GM19438 (cell line): Measurements from ENCODE around the gene PCLAF.
"Not testable (repeated sequence)": the region's sequence is repeated elsewhere in the genome, so short reads cannot be mapped to it uniquely, and the experiment has no call there.

Experiments used
- ATAC-seq: cut with Tn5 transposase; IDR thresholded peaks from one replicate; pipeline ENCODE4 v1.9.1; 2021; ENCODE audit warnings: low read depth; ENCODE audit not compliant: unreplicated experiment

PCLAF gene, protein sequence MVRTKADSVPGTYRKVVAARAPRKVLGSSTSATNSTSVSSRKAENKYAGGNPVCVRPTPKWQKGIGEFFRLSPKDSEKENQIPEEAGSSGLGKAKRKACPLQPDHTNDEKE

DNA sequence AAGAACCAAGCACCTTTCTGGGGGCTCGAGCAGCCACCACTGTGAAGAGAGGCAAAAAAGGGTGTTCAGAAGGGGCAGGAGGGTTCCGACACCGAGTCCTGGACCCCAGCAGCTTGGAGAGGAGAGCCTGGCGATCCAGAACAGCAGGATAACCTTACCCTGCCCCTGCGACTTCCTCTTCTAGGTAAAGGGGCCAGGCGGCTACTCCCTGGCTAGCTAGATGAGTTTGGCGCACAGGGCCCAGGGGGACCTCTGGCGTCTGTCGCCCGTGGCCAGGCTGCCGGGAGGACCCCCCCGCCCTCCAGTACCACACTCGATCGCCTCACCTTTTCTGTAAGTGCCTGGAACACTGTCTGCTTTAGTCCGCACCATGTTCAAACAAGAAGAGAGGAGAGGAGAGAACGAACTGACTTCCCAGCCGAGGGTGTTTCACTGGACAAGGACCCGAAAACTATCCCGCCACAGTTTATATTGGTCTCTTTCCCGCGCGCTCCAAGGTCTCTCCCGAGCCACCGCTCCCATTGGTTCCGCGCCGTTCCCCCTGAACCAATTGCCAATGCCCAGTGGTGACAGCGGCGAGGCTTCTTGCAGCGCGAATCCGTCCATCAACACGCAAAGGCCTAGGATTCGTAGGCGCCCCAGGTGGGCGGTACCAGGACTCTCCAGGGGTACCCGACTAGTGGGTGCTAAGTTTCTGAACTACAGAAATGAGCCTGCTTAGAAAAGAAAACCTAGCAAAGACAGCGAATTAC is at the start of gene PCLAF:
Gene PCLAF (minus strand): TSS at position 442 of the 752 bp plus-strand sequence. CDS start 70 bp downstream, at position 372.
- ATAC-seq = peak; percentile 95

DNA sequence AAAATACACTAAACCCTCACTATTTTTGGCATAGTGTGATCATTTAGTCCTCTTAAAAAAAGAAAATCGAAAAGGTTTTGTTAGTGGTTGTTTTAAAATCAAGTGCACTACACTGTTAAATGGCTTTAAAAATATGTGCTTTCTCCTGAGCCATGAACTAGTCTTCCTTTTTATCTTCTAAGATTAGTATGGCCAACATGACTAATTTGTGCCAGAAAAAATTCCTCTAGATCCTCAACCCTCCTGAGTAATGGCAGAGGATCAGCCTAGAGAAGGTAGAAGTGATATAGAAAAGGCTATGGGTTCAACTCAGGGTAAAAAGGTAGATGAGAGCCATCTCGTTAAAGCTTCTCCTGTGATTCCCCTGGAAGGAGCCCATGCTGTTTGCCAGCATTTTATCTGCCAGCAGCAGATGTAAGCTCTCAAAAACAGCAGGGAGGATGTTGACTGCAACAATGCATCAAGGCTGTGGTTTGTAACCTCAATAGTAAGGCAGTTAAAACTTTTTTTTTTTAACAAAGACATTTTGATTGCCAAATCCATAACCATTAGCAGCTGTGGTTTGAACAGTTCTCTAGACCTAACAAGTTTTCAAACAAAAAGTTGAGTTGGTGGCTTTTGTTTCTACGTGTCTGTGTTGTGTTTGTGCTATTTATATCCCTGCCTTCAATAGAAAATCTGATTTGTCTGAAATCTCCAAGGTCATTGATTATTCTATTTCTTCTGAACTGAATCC is 48.9 kb upstream of the PCLAF start:
- ATAC-seq = no peak

DNA sequence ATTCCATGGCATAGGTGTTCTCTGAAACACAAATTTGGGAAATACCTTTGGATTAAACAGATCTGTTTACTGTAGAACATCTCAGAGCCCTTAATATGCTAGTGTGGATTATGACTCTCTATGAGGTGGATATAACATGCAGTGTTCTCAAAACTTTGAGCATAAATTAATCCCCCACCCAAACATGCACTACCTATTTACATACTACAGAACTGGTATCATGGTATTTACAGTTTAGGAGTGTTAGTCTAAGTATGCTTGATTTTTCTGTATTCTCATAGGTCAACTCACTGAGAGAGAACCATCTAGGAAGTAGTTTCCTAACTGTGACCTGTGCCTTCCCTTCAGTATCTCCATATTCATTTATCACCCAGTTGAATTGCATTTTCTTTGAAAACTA is 48.2 kb upstream of the PCLAF start:
- ATAC-seq = no peak

DNA sequence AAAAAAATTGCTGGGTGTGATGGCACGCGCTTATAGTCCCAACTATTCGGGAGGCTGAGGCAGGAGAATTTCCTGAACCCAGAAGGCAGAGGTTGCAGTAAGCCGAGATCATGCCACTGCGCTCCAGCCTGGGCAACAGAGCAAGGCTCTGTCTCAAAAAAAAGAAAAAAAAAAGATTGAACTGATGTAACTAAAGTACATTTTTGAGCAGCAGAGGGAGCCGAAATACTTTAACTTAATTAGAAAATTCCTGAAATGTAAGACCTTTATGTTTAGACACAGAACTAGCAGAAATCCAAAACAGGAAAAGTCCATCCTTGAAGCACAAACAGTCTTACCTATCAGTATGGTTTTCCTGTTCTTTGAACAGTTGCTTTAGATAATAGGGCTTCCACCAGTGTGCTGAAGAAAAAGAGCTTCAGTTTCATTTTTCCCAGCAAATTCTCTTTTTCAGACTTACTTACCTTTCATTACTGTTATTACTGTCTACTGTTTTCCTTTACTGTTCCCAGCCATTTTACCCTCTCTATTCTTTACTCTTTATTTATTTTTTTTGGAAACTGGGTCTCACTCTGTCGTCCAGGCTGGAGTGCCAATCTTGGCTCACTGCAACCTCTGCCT is 45.7 kb upstream of the PCLAF start:
- no peak for ATAC-seq

DNA sequence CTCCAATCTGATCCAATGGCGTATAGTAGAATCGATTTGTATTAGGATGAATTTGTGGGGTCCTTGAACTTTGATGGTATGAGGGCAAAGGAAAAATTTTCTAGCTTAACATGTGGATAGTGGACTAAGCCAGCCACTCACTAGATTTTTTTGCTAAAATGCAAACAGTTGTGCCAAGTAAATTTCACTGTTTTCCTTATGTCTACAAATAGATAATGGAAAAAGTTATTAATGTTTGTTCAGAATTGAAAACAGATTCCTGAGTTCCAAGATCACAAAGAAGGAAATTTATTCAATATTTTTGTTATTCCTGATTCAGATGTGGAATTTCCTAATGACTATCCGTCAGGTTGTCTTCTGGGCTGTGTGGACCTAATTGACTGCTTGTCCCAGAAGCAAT is 44.0 kb upstream of the PCLAF start:
- ATAC-seq = no peak

DNA sequence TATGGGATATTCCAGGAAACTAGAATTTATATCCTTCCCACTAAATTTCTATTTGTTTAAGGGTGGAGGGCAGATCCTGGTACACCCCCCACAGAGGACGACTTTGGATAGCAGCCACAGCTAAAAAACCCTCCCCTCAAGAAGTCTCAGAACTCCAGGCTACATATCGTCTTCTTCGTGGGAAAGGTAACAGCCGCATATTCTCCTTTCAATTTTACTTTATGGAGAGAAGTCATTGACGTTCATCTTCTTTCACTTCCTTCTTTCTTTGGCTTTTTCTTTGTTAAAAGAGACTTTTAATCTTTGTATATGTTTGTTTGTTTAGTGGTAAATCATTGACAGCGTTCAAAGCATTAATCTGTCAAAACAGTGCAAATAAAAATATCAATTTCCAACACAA is 42.7 kb upstream of the PCLAF start:
- no peak for ATAC-seq

DNA sequence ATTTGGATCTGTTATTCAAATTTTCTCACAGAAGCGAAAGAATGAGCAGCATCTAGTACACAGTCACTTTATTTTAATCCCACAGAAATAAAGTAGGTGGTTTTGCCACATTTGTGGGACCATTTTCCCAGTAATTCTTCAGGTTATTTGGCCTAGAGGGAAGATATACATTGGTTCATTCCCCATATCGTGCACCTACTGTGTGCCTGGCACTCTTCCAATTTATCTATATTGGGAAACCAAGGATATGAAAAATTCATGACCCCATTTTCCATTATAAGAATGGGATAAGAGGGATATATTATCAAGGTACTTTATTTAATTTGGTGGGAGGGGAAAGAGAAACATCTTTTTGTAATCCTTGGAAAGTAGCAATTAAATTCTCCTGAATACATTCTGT is 41.5 kb upstream of the PCLAF start:
- no peak for ATAC-seq

DNA sequence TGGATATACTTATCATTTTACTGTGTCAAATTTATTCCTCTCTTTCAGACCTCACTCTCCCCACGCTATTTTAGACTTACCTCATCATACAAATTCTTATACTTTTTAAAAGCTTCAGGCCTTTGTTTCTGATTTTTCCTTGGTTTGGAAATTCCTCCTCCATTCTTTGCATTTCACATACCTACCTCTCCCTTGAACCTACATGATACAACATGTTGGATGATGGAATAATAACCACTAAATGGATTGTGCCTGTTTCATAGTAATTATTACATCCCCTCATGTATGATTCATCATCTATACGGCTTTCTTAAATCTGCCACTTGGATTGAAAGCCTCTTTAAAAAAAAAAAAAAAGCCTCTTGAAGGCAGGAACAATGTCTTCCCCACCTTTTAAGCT is 31.0 kb upstream of the PCLAF start:
- no peak for ATAC-seq

DNA sequence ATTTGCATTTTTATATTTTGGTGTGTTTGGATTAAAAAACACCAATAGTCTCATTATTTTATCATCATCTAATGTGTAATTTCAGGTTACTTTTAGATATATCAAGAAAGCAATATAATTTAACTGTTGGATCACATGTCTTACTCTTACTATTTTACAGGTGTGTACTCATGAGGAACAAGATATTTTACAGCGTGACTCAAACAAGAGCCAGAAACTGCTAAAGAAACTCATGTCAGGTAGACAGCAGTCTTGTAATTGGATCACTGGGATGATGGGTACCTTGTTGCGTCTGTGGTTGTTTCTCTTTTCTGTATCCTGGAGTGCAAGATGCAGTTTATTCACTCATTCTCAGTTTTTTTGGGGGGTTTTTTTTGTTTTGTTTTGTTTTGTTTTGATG is 19.3 kb upstream of the PCLAF start:
- ATAC-seq = no peak

DNA sequence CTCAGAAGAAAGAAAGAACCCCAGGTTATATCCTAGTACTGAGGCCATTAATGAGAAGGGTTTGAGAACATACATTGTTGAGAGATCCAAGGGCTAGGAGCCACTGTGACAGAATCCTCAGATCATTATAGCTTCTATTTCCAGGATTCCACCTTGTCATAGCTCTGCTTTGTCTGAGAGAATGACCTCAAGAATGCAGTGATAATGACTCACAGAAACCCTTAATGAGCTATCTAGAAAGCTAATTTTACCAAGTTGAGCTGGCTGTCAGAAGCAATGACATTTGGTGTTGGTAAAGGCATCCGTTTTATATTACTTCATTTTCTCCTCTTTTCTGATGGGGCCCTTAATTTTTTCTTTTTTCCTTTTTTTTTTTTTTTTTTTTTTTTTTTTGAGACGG is 17.3 kb upstream of the PCLAF start:
- no peak for ATAC-seq

DNA sequence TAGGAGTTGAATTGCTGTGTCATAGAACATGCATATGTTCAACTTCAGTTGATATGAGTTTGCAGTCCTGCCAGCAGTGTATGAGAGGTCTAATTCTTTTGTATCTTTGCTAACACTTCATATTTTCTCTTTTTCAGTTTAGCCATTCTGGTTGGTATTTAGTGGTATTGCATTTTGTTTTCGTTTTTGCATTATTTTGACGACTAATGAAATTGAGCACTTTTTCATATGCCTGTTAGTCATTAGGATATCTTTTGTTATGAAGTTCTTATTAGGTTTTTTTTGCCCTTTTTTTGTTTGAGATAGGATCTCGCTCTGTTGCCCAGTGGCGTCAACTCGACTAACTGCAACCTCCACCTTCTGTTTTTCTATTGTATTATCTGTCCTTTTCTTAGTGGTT is 15.5 kb upstream of the PCLAF start:
- ATAC-seq = no peak

DNA sequence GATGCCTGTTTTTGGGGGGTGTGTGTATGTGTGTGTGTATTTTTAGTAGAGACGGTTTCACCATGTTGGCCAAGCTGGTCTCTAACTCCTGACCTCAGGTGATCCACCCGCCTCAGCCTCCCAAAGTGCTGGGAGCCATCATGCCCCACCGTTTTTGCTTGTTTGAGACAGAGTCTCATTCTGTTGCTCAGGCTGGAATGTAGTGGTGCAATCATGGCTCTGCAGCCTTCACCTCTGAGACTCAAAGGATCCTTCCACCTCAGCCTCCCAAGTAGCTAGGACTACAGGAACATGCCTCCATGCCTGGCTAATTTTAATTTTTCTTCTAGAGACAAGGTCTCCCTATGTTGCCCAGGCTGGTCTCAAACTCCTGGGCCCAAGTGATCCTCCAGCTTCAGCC is 11.2 kb upstream of the PCLAF start:
- not testable (repeated sequence) for ATAC-seq

DNA sequence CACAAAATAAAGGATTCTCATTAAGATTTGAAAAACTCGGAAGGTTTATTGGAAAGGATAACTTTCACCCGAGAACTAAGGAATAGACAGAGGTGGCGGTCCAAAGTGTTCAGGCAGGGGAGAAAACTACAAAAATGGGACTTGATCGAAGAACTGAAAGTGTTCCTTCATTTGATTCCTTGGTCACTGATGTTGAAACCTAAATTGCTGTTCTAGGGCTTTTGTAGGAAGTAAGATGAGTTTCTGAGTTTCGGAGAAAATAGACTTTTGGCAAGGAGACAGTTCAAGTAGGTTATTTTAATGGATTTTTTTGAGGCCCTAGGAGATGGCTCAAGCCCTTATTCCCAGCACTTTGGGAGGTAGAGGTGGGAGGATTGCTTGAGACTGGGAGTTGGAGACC is 7.8 kb upstream of the PCLAF start:
- no peak for ATAC-seq

DNA sequence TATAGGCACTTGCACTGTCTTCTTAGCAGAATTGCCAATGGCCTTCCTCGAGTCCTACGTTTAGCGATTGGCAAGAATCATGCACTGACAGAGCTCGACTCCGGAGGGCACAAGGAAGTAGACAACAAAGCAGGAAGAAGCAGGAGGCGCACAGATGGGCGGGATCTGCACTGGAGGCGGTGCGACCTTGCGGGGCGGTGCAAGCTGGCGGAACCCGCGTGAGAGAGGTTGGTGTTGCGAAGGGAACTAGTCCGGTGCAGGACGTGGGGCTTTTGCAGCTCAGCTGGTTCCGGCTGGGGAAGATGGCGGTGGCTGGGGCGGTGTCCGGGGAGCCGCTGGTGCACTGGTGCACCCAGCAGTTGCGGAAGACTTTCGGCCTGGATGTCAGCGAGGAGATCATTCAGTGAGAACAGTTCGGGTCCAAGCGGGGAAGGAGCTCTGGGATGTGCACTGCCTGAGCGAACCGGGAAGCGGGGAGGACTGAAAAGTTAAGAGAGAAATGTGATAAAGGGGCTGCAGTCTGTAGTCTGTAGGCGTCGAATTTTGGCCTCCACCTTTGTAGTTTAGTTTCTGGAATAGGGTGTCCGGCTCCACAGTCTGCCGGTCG is 6.4 kb upstream of the PCLAF start, which contains the start of gene TRIP4:
Gene TRIP4 (plus strand): TSS at position 275 of the 607 bp plus-strand sequence. CDS start 28 bp downstream, at position 303.
- peak; percentile 96 for ATAC-seq

DNA sequence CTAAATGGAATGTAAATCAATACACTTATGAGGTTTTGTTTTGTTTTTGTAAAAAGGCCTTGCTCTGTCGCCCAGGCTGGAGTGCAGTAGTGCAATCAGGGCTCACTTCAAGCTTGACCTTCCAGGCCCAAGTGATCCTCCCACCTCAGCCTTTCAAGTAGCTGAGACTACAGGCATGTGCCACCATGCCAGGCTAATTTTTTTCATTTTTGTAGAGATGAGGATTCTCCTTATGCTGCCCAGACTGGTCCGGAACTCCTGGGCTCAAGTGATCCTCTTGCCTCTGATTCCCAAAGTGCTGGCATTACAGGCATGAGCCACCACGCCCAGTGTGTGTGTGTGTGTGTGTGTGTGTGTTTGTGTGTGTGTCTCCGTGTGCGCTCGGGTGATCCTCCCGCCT is 5.0 kb upstream of the PCLAF start:
- ATAC-seq = no peak

DNA sequence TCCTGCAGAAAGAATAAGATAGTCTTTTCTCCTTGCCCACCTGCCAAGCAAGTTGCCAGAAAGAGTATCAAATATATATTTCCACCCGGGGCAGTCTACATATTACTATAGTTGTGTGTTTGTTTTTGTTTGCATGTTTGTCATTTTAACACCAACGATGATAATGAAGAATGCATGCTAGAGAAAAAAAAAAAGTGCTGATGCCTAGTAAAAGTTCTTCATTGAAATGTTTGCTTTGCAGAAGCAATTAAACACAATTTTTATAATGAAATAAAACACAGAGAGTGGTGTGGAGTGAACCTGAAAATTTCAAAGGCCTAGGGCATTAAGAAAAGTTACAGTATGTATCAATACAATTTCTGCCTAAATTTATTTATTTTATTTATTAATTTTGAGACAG is 2.5 kb upstream of the PCLAF start:
- ATAC-seq = no peak

DNA sequence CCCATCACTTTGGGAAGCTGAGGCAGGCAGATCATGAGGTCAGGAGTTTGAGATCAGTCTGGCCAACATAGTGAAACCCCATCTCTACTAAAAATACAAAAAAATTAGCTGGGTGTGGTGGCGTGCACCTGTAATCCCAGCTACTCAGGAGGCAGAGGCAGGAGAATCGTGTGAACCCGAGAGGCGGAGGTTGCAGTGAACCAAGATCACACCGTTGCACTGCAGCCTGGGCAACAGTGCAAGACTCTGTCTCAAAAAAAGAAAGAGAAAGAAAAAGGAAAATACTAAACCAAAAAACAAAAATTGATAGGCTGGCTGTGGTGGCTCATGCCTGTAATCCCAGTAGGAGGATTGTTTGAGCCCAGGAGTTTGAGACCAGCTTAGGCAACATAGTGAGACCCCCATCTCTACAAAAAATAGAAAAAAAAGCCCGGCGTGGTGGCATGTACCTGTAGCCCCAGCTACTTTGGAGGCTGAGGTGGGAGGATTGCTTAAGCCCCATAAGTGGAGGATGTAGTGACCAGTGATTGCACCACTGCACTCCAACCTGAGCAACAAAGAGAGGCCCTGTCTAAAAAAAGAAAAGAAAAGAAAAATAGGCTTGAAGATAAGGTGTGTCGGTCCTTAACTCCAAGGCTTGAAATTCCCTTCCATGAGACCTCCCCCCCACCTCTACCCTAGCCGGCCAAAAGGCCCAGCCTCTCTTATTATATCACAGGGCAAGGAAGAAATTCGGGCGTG is 941 bp downstream of the PCLAF start:
- not testable (repeated sequence) for ATAC-seq

DNA sequence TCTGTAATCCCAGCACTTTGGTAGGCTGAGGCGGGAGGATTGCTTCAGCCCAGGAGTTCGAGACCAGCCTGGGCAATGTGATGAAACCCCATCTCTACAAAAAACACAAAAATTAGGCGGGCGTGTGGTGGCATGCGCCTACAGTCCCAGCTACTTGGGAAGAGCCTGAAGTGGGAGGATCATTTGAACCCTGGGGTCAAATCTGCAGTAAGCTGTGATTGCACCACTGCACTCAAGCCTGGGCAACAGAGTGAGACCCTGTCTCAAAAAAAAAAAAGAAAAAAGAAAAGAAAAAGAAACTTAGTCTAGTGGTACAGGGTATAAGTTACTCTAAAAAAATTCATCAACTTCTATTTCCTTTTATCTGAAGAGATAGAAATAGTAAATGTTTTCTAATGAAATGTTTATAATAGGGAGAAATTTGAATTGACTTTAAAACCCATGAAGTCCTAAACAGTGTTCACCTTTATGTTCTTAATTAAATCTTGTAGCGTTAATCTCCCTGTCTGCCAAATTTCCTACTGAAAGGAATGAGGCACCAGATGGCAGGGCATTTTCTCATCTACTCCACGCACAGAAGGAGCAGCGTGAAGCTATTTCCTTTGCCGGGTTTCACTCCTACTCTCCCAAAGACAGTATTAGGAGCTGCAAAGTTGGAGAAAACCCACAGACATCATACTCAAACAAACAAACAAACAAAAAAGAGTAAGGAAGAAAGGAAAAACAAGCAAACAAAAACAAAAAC is 1.9 kb downstream of the PCLAF start:
- no peak for ATAC-seq

DNA sequence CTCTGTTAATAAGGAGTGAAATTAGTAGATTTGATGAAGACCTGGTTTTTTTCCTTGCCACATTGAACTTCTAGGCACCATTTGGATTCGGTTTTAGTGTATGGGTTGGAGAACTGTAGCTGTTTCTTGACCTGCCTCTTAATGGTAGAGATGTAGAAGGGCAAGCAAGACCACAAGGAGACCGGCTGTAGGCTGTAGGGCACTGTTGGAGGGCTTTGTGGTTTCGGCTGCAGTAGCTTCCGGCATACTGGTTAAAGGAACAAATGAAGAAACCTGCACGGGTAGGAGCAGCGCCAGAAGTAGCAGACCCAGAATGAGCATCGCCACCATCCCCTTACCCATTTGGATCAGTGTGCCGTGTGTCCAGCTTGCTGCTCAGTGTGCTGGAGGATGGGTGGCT is 7.9 kb downstream of the PCLAF start:
- no peak for ATAC-seq

DNA sequence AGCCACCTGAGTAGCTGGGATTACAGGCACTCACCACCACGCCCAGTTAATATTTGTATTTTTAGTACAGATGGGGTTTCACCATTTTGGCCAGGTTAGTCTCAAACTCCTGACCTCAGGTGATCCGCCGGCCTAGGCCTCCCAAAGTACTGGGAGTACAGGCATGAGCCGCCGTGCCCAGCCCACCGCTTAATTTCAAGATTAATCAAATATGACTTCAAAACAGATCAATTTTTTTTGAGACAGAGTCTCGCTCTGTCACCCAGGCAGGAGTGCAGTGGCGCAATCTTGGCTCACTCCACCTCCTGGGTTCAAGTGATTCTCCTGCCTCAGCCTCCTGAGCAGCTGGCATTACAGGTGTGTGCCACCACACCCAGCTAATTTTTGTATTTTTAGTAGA is 9.9 kb downstream of the PCLAF start:
- not testable (repeated sequence) for ATAC-seq
